ENCODE measurements around the gene OR51G1. TPM values are rescaled to one million over a fixed set of nuclear protein-coding genes. Genes with fewer than 3 reads are reported as not detected.

Gene OR51G1
- total RNA-seq = not detected in 2 replicates

GRCh38 chr11:4924239-4924638 lies at the start of gene OR51G1:
TSS of gene OR51G1 (minus strand) at chr11:4924339. CDS start at chr11:4924339, 0 bp downstream.

GRCh38 chr11:4955613-4956012 lies 31.5 kb upstream of the OR51G1 start, which contains the start of gene OR51A2:
TSS of gene OR51A2 (minus strand) at chr11:4955713. CDS start at chr11:4955713, 0 bp downstream.

GRCh38 chr11:4947505-4947904 lies 23.4 kb upstream of the OR51G1 start, which contains the start of gene OR51A4:
TSS of gene OR51A4 (minus strand) at chr11:4947605. CDS start at chr11:4947100, 505 bp downstream.

GRCh38 chr11:4919250-4919649 lies 4.9 kb downstream of the OR51G1 start, which contains the start of gene OR51G2:
TSS of gene OR51G2 (minus strand) at chr11:4919350. CDS start at chr11:4915663, 3,687 bp downstream.

GRCh38 chr11:4903484-4903883 lies 20.7 kb downstream of the OR51G1 start, which contains the start of gene OR51A7:
TSS of gene OR51A7 (plus strand) at chr11:4903783. CDS start at chr11:4907370, 3,587 bp downstream.

GRCh38 chr11:4881860-4882500 lies 42.2 kb downstream of the OR51G1 start, which contains the start of gene OR51T1:
TSS of gene OR51T1 (plus strand) at chr11:4881900. CDS start at chr11:4881900, 0 bp downstream.

Other genes starting within 250 kb of the OR51G1 start
- not detected in 2 replicates for gene OR51E2, start 226.5 kb downstream of the OR51G1 start, total RNA-seq
- gene MMP26, start 219.6 kb downstream of the OR51G1 start, total RNA-seq = not detected in 2 replicates
- not detected in 2 replicates for gene OR51F1, start 154.4 kb downstream of the OR51G1 start, total RNA-seq
- not detected in 2 replicates for gene OR52R1, start 120.0 kb downstream of the OR51G1 start, total RNA-seq
- not detected in 2 replicates for gene OR51F2, start 103.0 kb downstream of the OR51G1 start, total RNA-seq
- gene OR51S1, start 75.1 kb downstream of the OR51G1 start, total RNA-seq = not detected in 2 replicates
- gene OR51T1, start 42.4 kb downstream of the OR51G1 start, total RNA-seq = not detected in 2 replicates
- not detected in 2 replicates for gene OR51A7, start 20.6 kb downstream of the OR51G1 start, total RNA-seq
- gene OR51G2, start 5.0 kb downstream of the OR51G1 start, total RNA-seq = not detected in 2 replicates
- gene OR51A4, start 23.3 kb upstream of the OR51G1 start, total RNA-seq = not detected in 2 replicates
- gene OR51A2, start 31.4 kb upstream of the OR51G1 start, total RNA-seq = not detected in 2 replicates
- gene OR51L1, start 70.5 kb upstream of the OR51G1 start, total RNA-seq = not detected in 2 replicates
- not detected in 2 replicates for gene OR52J3, start 122.2 kb upstream of the OR51G1 start, total RNA-seq
- gene OR52E2, start 135.3 kb upstream of the OR51G1 start, total RNA-seq = not detected in 2 replicates
- gene OR52E1, start 145.2 kb upstream of the OR51G1 start, total RNA-seq = not detected in 2 replicates
- not detected in 2 replicates for gene OR52A5, start 214.0 kb upstream of the OR51G1 start, total RNA-seq
- not detected in 2 replicates for gene OR52A1, start 230.4 kb upstream of the OR51G1 start, total RNA-seq